HCT116 (cell line): ENCODE data around the gene CIROP. TPM values are rescaled to one million over a fixed set of nuclear protein-coding genes. Genes with fewer than 3 reads are reported as not detected.

Experiments
- ATAC-seq: fragments of 200-7000 bp; cut with Tn5 transposase; 2 replicates; pipeline ENCODE4 v1.9.1; 2020; ENCODE audit warnings: mild to moderate bottlenecking, moderate library complexity
- BruUV-seq: library from RNA; stranded (reverse); fragments of 400-500 nt; replicated peaks from 2 replicates; lab custom pipeline; 2021; lab: Mats Ljungman, UMichigan
- CTCF ChIA-PET: fragments of 300-600 bp; sonication (Branson Sonifier 250); formaldehyde crosslinking; loops from one replicate; lab custom pipeline; 2021; ENCODE audit warnings: antibody characterized with exemption; lab: Charles Lee
- POLR2A ChIA-PET: fragments of 300-600, 350-600 bp; sonication (Branson Sonifier 250); formaldehyde crosslinking; loops from one replicate; lab custom pipeline; 2021; ENCODE audit warnings: antibody characterized with exemption; lab: Charles Lee
- RAD21 ChIA-PET, 2 experiments: fragments of 300-600 bp; sonication (Branson Sonifier 250); formaldehyde crosslinking; loops; one replicate each; lab custom pipeline; 2023; ENCODE audit warnings: low total read pairs in 2 of 2; ENCODE audit not compliant: uncharacterized antibody in 2 of 2, unreplicated experiment in 2 of 2, low non-redundant PET in 1 of 2; lab: Charles Lee
- DNase-seq: peaks from one replicate; pipeline ENCODE4 v3.0.0-alpha.2; 2010; ENCODE audit warnings: low read depth, low spot score
- H2AFZ ChIP-seq: fragments of 200-600 bp; shearing (Covaris generic), sonication (generic); 2 replicates; pipeline ENCODE4 v1.6.1; 2017; ENCODE audit warnings: low read depth, mixed run types, mixed read lengths, antibody characterized with exemption, low read length; ENCODE audit not compliant: poor library complexity, severe bottlenecking
- H3K27ac ChIP-seq: 2 replicates; pipeline ENCODE4 v1.5.1; 2012; ENCODE audit warnings: low read depth, low read length
- H3K27me3 ChIP-seq: fragments of 200-600 bp; sonication (generic); 2 replicates; pipeline ENCODE4 v1.6.1; 2016; ENCODE audit warnings: mixed run types, low read length, mixed read lengths; ENCODE audit not compliant: insufficient read depth
- H3K36me3 ChIP-seq, 2 experiments: fragments of 200-500 bp in 1 of 2; fragments of 200-600 bp in 1 of 2; sonication (Bioruptor generic) in 1 of 2; sonication (generic) in 1 of 2; 2 replicates each; pipeline versions ENCODE4 v1.5.1 to v1.6.1; 2014 to 2016; ENCODE audit warnings: low read length in 2 of 2, inconsistent platforms in 1 of 2, mixed read lengths in 1 of 2, mixed run types in 1 of 2; ENCODE audit not compliant: insufficient read depth in 2 of 2, control insufficient read depth in 1 of 2
- H3K4me1 ChIP-seq, 2 experiments: fragments of 200-600 bp in 1 of 2; sonication (generic) in 1 of 2; 2 replicates each; pipeline versions ENCODE4 v1.5.1 to v1.6.1; 2012 to 2017; ENCODE audit warnings: low read length in 2 of 2, inconsistent platforms in 1 of 2, mild to moderate bottlenecking in 1 of 2, mixed read lengths in 1 of 2, mixed run types in 1 of 2, moderate library complexity in 1 of 2; ENCODE audit not compliant: insufficient read depth in 2 of 2, control insufficient read depth in 1 of 2
- H3K4me2 ChIP-seq: fragments of 200-600 bp; sonication (generic); 2 replicates; pipeline ENCODE4 v1.6.1; 2017; ENCODE audit warnings: mixed run types, low read length, mixed read lengths
- H3K4me3 ChIP-seq, 2 experiments: fragments of 200-600 bp in 1 of 2; sonication (generic) in 1 of 2; replicated peaks in 1 of 2; 2 replicates each; pipeline ENCODE4 v1.5.1; 2011 to 2016; ENCODE audit warnings: low read length in 2 of 2, control low read depth in 1 of 2, low read depth in 1 of 2, mild to moderate bottlenecking in 1 of 2, mixed read lengths in 1 of 2, mixed run types in 1 of 2
- H3K79me2 ChIP-seq: fragments of 200-600 bp; sonication (generic); 2 replicates; pipeline ENCODE4 v1.6.1; 2017; ENCODE audit warnings: mild to moderate bottlenecking, mixed run types, low read length, moderate library complexity, mixed read lengths; ENCODE audit not compliant: insufficient read depth
- H3K9ac ChIP-seq: fragments of 200-600 bp; sonication (generic); 2 replicates; pipeline ENCODE4 v1.6.1; 2016; ENCODE audit warnings: low read length, mixed read lengths
- H3K9me2 ChIP-seq: fragments of 200-600 bp; sonication (generic), shearing (Covaris generic); 2 replicates; pipeline ENCODE4 v1.6.1; 2017; ENCODE audit warnings: mixed run types, mild to moderate bottlenecking, moderate library complexity; ENCODE audit not compliant: insufficient read depth
- H3K9me3 ChIP-seq, 2 experiments: fragments of 200-500 bp in 1 of 2; fragments of 200-600 bp in 1 of 2; sonication (Bioruptor generic) in 1 of 2; sonication (generic) in 1 of 2; 2 replicates each; pipeline ENCODE4 v1.6.1; 2014 to 2017; ENCODE audit warnings: low read length in 2 of 2, mixed read lengths in 2 of 2, inconsistent platforms in 1 of 2, low read depth in 1 of 2, mild to moderate bottlenecking in 1 of 2, mixed run types in 1 of 2, moderate library complexity in 1 of 2; ENCODE audit not compliant: control insufficient read depth in 1 of 2, insufficient read depth in 1 of 2
- H4K20me1 ChIP-seq: fragments of 200-600 bp; sonication (generic), shearing (Covaris generic); 2 replicates; pipeline ENCODE4 v1.6.1; 2017; ENCODE audit warnings: mixed run types, mild to moderate bottlenecking, moderate library complexity; ENCODE audit not compliant: insufficient read depth
- ATF3 ChIP-seq: IDR thresholded peaks from 2 replicates; pipeline ENCODE4 v1.6.1; 2012
- CBX3 ChIP-seq: IDR thresholded peaks from 2 replicates; pipeline ENCODE4 v1.6.1; 2012; ENCODE audit warnings: low read depth
- CEBPB ChIP-seq: IDR thresholded peaks from 2 replicates; pipeline ENCODE4 v1.6.1; 2012; ENCODE audit warnings: low read depth
- CTCF ChIP-seq, 3 experiments: fragments of 200-600 bp in 1 of 3; sonication (generic) in 1 of 3; IDR thresholded peaks in 2 of 3; conservative IDR thresholded peaks in 1 of 3; 2 replicates each; pipeline ENCODE4 v1.5.1; 2012 to 2017; ENCODE audit warnings: low read depth in 2 of 3, low read length in 2 of 3, antibody characterized with exemption in 1 of 3, borderline replicate concordance in 1 of 3, control low read depth in 1 of 3, mild to moderate bottlenecking in 1 of 3, mixed read lengths in 1 of 3, mixed run types in 1 of 3, moderate library complexity in 1 of 3; ENCODE audit not compliant: insufficient read depth in 1 of 3
- EGR1 ChIP-seq: IDR thresholded peaks from 2 replicates; pipeline ENCODE4 v1.6.1; 2012; ENCODE audit warnings: low read depth
- ELF1 ChIP-seq: IDR thresholded peaks from 2 replicates; pipeline ENCODE4 v1.6.1; 2012; ENCODE audit warnings: low read depth, borderline replicate concordance
- EZH2 ChIP-seq: fragments of 200-600 bp; sonication (generic); IDR thresholded peaks from 2 replicates; pipeline ENCODE4 v1.6.1; 2017; ENCODE audit warnings: antibody characterized with exemption, mixed run types
- EZH2phosphoT487 ChIP-seq: fragments of 200-600 bp; IDR thresholded peaks from 2 replicates; pipeline ENCODE4 v1.6.1; 2018; ENCODE audit warnings: antibody characterized with exemption, borderline replicate concordance
- JUND ChIP-seq: IDR thresholded peaks from 2 replicates; pipeline ENCODE4 v1.6.1; 2012
- MAX ChIP-seq: IDR thresholded peaks from 2 replicates; pipeline ENCODE4 v1.6.1; 2012
- POLR2A ChIP-seq: IDR thresholded peaks from 2 replicates; pipeline ENCODE4 v1.7.0; 2011; ENCODE audit warnings: borderline replicate concordance; ENCODE audit not compliant: insufficient read depth, insufficient read length; ENCODE audit errors: extremely low read depth
- POLR2AphosphoS5 ChIP-seq: IDR thresholded peaks from 2 replicates; pipeline ENCODE4 v1.6.1; 2011; ENCODE audit warnings: mild to moderate bottlenecking, low read depth, low read length, moderate library complexity
- RAD21 ChIP-seq: IDR thresholded peaks from 2 replicates; pipeline ENCODE4 v1.6.1; 2012; ENCODE audit warnings: low read depth, mild to moderate bottlenecking
- REST ChIP-seq: IDR thresholded peaks from 2 replicates; pipeline ENCODE4 v1.6.1; 2012; ENCODE audit warnings: low read depth
- SIN3A ChIP-seq: IDR thresholded peaks from 2 replicates; pipeline ENCODE4 v1.6.1; 2012; ENCODE audit warnings: low read depth
- SP1 ChIP-seq: IDR thresholded peaks from 2 replicates; pipeline ENCODE4 v1.6.1; 2012; ENCODE audit warnings: low read depth
- SRF ChIP-seq: IDR thresholded peaks from 2 replicates; pipeline ENCODE4 v1.6.1; 2012; ENCODE audit warnings: low read depth
- ZBTB33 ChIP-seq: IDR thresholded peaks from 2 replicates; pipeline ENCODE4 v1.6.1; 2011; ENCODE audit warnings: mild to moderate bottlenecking, low read length, moderate library complexity; ENCODE audit not compliant: insufficient replicate concordance; ENCODE audit errors: extremely low read depth
- ZFX ChIP-seq: fragments of 450-650 bp; IDR thresholded peaks from 2 replicates; pipeline ENCODE4 v1.6.1; 2017
- ZNF274 ChIP-seq: fragments of 200-500 bp; sonication (Bioruptor generic); IDR thresholded peaks from 2 replicates; pipeline ENCODE4 v1.6.1; 2014; ENCODE audit warnings: mild to moderate bottlenecking, low read depth, low read length, inconsistent platforms
- intact Hi-C: fragments of 100-400 bp; cut with micrococcal nuclease; formaldehyde crosslinking; loops from 2 replicates; pipeline ENCODE4 v1.10.0; 2022
- total RNA-seq: library from RNA; stranded (reverse); gene quantifications from one replicate; pipeline ENCODE4 v1.2.1, GENCODE V29; 2021; ENCODE audit not compliant: unreplicated experiment

CIROP gene
- total RNA-seq, 1 experiment from 2014 or later: not detected

GRCh38 chr14:23093526-23093925 is 11.3 kb downstream of the CIROP start:
- no peak overlapping the region for H3K27ac ChIP-seq
- TF ChIP-seq SRF (no peak), REST (no peak), POLR2A (no peak), ATF3 (no peak), CEBPB (no peak), EZH2phosphoT487 (no peak), ZNF274 (no peak), ZBTB33 (no peak), SP1 (no peak), EGR1 (no peak), SIN3A (no peak), CTCF (IDR thresholded peaks at IDR 0.05 in 2 of 3, conservative IDR thresholded peaks at IDR 0.05 in 1 of 3; ENCODE audit: borderline replicate concordance in 1 of 3, insufficient read depth in 1 of 3, low read depth in 2 of 3, low read length in 2 of 3) (no peak), CBX3 (no peak), EZH2 (no peak), RAD21 (no peak), ELF1 (no peak), ZFX (no peak), POLR2AphosphoS5 (no peak), JUND (no peak), MAX (no peak)
- TF ChIP-seq, all 23 proteins: peak for 0
- peak overlapping the region; percentile 90 to 96 for H3K4me3 ChIP-seq
- H3K9ac ChIP-seq: peak overlapping the region; percentile 94
- DNase-seq (no peak), ATAC-seq (no peak)
- ChIA-PET RAD21 (interaction anchor here in 1 of 2 experiments (0.6 kb wide), 1 partner anchor 112 kb away, joined by 3 read pairs; no protein-coding TSS in a partner anchor), CTCF (interaction anchor here (2.7 to 3.0 kb wide), 2 partner anchors 16 to 25 kb away, joined by 35 to 64 read pairs; no protein-coding TSS in a partner anchor), POLR2A (no interaction called here)
- H2AFZ ChIP-seq: no peak overlapping the region
- no peaks in the 10 kb centered on the region for H3K9me2 ChIP-seq
- peaks cover 37 to 45% of the 10 kb centered on the region in 2 experiments for H3K36me3 ChIP-seq
- BruUV-seq: no TSS peak
- H3K79me2 ChIP-seq: peaks cover 88% of the 10 kb centered on the region
- H3K27me3 ChIP-seq: no peaks in the 10 kb centered on the region
- peak overlapping the region; percentile 95 for H3K4me2 ChIP-seq
- H4K20me1 ChIP-seq: peaks cover 6% of the 10 kb centered on the region; the same call in 1 of the 2 replicates
- intact Hi-C loops: no loop called here
- no peaks in the 10 kb centered on the region for H3K9me3 ChIP-seq
- peaks cover 6 to 12% of the 10 kb centered on the region in 2 experiments; a peak in 2 of 4 replicates for H3K4me1 ChIP-seq
